ENCODE measurements around the gene TNS1. TPM values are rescaled to one million over a fixed set of nuclear protein-coding genes. Genes with fewer than 3 reads are reported as not detected.

TNS1 gene
- total and polyA plus RNA-seq, 8 donors: 38.5 to 166 (median 102) TPM

GRCh38 chr2:217793566-217794132 lies 209.1 kb downstream of the TNS1 start:
- TF ChIP-seq CTCF (IDR thresholded peaks at IDR 0.05): no peak
- 56% methylated on average over 8 of the region's 8 CpGs for WGBS, 2 donors
- intact Hi-C loops (cut with DNase I): loop anchor here in 2 of 3 donors (5.0 to 10.0 kb wide), 3 partner anchors 94 to 241 kb away; no protein-coding TSS in a partner anchor
- Histone ChIP-seq H3K27ac (no peak overlapping the region), H3K4me1 (peaks cover 0 to 3% (median 0%) of the 10 kb centered on the region in 3 donors), H3K27me3 (no peaks in the 10 kb centered on the region), H3K36me3 (no peaks in the 10 kb centered on the region), H3K4me3 (no peak overlapping the region), H3K9me3 (no peaks in the 10 kb centered on the region)
- FAIRE-seq: no peak
- no peak for ATAC-seq
- DNase-seq: peak in 1 of 6 donors; percentile 13

- TF ChIP-seq CTCF (IDR thresholded peaks at IDR 0.05): no peak
- DNase-seq: peak in 1 of 6 donors; percentile 31
- no peak for ATAC-seq
- WGBS, 2 donors: 50 to 52% methylated on average over 5 of the region's 5 CpGs
- H3K4me3 ChIP-seq: no peak overlapping the region
- intact Hi-C loops (cut with DNase I): loop anchor here in 2 of 3 donors (5.0 to 10.0 kb wide), 3 partner anchors 94 to 242 kb away; no protein-coding TSS in a partner anchor
- no peaks in the 10 kb centered on the region for H3K27me3 ChIP-seq
- peaks cover 0 to 3% (median 0%) of the 10 kb centered on the region in 3 donors for H3K4me1 ChIP-seq
- no peak overlapping the region for H3K27ac ChIP-seq
- no peak for FAIRE-seq
- no peaks in the 10 kb centered on the region for H3K36me3 ChIP-seq
- no peaks in the 10 kb centered on the region for H3K9me3 ChIP-seq
Observed at GRCh38 chr2:217792626-217793527, 209.9 kb downstream of the TNS1 start.

GRCh38 chr2:217791551-217791950 lies 211.2 kb downstream of the TNS1 start:
- Histone ChIP-seq H3K27me3 (no peaks in the 10 kb centered on the region), H3K27ac (no peak overlapping the region), H3K9me3 (no peaks in the 10 kb centered on the region), H3K36me3 (no peaks in the 10 kb centered on the region), H3K4me3 (no peak overlapping the region), H3K4me1 (peaks cover 0 to 3% (median 0%) of the 10 kb centered on the region in 3 donors)
- FAIRE-seq: no peak
- TF ChIP-seq CTCF (IDR thresholded peaks at IDR 0.05): no peak
- peak in 1 of 6 donors; percentile 1 for DNase-seq
- intact Hi-C loops (cut with DNase I): loop anchor here in 2 of 3 donors (5.0 to 10.0 kb wide), 3 partner anchors 96 to 243 kb away; no protein-coding TSS in a partner anchor
- no peak for ATAC-seq
- WGBS, 2 donors: 91 to 97% methylated on average over 2 of the region's 2 CpGs

- 67 to 75% methylated on average over 5 of the region's 5 CpGs for WGBS, 2 donors
- Histone ChIP-seq H3K4me3 (no peak overlapping the region), H3K36me3 (no peaks in the 10 kb centered on the region), H3K9me3 (no peaks in the 10 kb centered on the region), H3K27me3 (no peaks in the 10 kb centered on the region), H3K4me1 (peaks cover 0 to 3% (median 0%) of the 10 kb centered on the region in 3 donors), H3K27ac (peak overlapping the region in 1 of 4 donors; percentile 34)
- DNase-seq (no peak), ATAC-seq (peak in 1 of 4 donors; percentile 22), FAIRE-seq (no peak)
- intact Hi-C loops (cut with DNase I): loop anchor here in 2 of 3 donors (5.0 to 10.0 kb wide), 3 partner anchors 96 to 244 kb away; no protein-coding TSS in a partner anchor
- TF ChIP-seq CTCF (IDR thresholded peaks at IDR 0.05): no peak
Observed at GRCh38 chr2:217790681-217791392, 212.0 kb downstream of the TNS1 start.

All from pancreas (tissue), 10 donors.